ENCODE data around the gene CRIP2. TPM values are rescaled to one million over a fixed set of nuclear protein-coding genes. Genes with fewer than 3 reads are reported as not detected.

CRIP2 gene
- total and polyA plus RNA-seq, 2 of the 4 experiments (the other 2 are of a cell fraction), result 18.1 to 123 TPM

DNA sequence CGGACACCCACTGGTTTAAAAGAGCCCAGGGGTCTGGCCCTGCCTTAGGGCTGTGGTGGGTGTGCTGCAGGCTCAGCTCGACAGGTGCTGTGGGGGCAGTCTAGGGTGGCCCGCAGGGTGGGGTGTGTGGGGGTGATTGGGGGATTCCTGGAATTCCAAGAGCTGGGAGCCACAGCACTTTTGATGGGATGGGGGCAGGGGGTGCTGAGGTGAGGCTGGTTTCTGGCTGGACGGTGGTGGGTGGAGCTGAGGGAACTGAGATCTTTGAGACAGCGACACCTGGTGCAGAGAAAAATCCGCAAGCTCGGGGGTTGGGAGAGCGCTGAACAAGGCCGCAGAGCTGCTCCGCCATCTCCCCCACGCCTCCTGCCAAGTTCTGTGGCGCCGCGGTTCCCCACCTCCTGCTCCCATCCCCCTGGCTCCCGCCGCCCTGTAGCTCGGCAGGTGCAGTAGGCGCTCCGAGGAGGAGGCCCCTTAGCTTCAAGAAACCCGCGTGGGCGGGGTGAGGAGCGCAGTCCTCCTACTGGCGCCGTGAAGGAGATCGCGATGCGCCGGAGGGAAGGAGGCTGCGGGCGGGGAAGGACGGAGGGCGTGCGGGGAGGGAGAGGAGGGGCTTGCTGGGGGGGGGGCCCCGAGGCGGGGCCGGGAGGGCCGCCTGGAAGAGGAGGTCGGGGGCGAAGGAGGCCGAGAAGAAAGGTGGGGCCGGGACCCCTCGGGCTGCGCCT lies 15.1 kb downstream of the CRIP2 start:
- TF ChIP-seq, protein P1, sequence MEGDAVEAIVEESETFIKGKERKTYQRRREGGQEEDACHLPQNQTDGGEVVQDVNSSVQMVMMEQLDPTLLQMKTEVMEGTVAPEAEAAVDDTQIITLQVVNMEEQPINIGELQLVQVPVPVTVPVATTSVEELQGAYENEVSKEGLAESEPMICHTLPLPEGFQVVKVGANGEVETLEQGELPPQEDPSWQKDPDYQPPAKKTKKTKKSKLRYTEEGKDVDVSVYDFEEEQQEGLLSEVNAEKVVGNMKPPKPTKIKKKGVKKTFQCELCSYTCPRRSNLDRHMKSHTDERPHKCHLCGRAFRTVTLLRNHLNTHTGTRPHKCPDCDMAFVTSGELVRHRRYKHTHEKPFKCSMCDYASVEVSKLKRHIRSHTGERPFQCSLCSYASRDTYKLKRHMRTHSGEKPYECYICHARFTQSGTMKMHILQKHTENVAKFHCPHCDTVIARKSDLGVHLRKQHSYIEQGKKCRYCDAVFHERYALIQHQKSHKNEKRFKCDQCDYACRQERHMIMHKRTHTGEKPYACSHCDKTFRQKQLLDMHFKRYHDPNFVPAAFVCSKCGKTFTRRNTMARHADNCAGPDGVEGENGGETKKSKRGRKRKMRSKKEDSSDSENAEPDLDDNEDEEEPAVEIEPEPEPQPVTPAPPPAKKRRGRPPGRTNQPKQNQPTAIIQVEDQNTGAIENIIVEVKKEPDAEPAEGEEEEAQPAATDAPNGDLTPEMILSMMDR (conservative IDR thresholded peaks at IDR 0.05; ENCODE audit: low read depth, low read length), result peak; percentile 69
- TF ChIP-seq MAFK (IDR thresholded peaks at IDR 0.05; ENCODE audit: low read depth, low read length) (no peak), RAD21 (IDR thresholded peaks at IDR 0.05; ENCODE audit: low read length) (peak; percentile 53), RCOR1 (IDR thresholded peaks at IDR 0.05; ENCODE audit: insufficient replicate concordance, low read length) (peak; percentile 74), MAZ (IDR thresholded peaks at IDR 0.05; ENCODE audit: borderline replicate concordance, low read depth, low read length) (peak; percentile 45; the same call in 1 of the 2 replicates), SMC3 (IDR thresholded peaks at IDR 0.05; ENCODE audit: low read depth, low read length) (peak; percentile 68), MXI1 (IDR thresholded peaks at IDR 0.05; ENCODE audit: borderline replicate concordance, low read depth, low read length) (no peak), POLR2A (IDR thresholded peaks at IDR 0.05; ENCODE audit: low read depth, low read length) (no peak)
- TF ChIP-seq, protein P2, sequence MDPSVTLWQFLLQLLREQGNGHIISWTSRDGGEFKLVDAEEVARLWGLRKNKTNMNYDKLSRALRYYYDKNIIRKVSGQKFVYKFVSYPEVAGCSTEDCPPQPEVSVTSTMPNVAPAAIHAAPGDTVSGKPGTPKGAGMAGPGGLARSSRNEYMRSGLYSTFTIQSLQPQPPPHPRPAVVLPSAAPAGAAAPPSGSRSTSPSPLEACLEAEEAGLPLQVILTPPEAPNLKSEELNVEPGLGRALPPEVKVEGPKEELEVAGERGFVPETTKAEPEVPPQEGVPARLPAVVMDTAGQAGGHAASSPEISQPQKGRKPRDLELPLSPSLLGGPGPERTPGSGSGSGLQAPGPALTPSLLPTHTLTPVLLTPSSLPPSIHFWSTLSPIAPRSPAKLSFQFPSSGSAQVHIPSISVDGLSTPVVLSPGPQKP (IDR thresholded peaks at IDR 0.05; ENCODE audit: borderline replicate concordance, low read depth, low read length), result no peak
- TF ChIP-seq, protein P3, sequence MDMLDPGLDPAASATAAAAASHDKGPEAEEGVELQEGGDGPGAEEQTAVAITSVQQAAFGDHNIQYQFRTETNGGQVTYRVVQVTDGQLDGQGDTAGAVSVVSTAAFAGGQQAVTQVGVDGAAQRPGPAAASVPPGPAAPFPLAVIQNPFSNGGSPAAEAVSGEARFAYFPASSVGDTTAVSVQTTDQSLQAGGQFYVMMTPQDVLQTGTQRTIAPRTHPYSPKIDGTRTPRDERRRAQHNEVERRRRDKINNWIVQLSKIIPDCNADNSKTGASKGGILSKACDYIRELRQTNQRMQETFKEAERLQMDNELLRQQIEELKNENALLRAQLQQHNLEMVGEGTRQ (IDR thresholded peaks at IDR 0.05; ENCODE audit: low read depth, low read length), result no peak
- no peak overlapping the region for H2BK20ac ChIP-seq (ENCODE audit: low read depth, low read length)
- peak overlapping the region; percentile 7; the same call in 1 of the 2 replicates for H3K4ac ChIP-seq (ENCODE audit: low read depth, low read length)
- intact Hi-C loops (cut with micrococcal nuclease) (loop anchor here (1.0 to 5.0 kb wide), 3 partner anchors 7 to 41 kb away; partner anchors contain the start of gene TMEM121), dilution Hi-C loops (cut with HindIII; ENCODE audit: low sequenced_read_pairs, unreplicated experiment) (no loop called here), in situ Hi-C loops (cut with MboI; ENCODE audit: low sequenced_read_pairs) (no loop called here)
- peaks cover 25% of the 10 kb centered on the region; the same call in 1 of the 2 replicates for H3K27me3 ChIP-seq (ENCODE audit: control insufficient read depth, insufficient read depth, low read length)
- no peaks in the 10 kb centered on the region for H3K9me3 ChIP-seq (ENCODE audit: control insufficient read depth, insufficient read depth, low read length)
- DNase-seq (peak; percentile 76), ATAC-seq (ENCODE audit: low read depth) (peak; percentile 5)
- peak overlapping the region; percentile 35; the same call in 1 of the 2 replicates for H3K27ac ChIP-seq (ENCODE audit: insufficient read depth, low read length)
- H3K9me1 ChIP-seq (ENCODE audit: insufficient read depth, low read length), result peaks cover 6% of the 10 kb centered on the region; the same call in 1 of the 2 replicates
- 0 out of 2 replicates have a peak, but pooled peaks cover 6% of the 10 kb centered on the region for H4K20me1 ChIP-seq (ENCODE audit: insufficient read depth, low read length)
- no TSS peak for BruUV-seq (replicated peaks)
- H4K91ac ChIP-seq (ENCODE audit: insufficient read depth, low read depth, low read length), result no peak overlapping the region
- peak overlapping the region in 1 of 2 experiments; percentile 36; a peak in 1 of 4 replicates for H4K8ac ChIP-seq (ENCODE audit: low read depth in 2 of 2, low read length in 2 of 2)
- peaks cover 2% of the 10 kb centered on the region; the same call in 1 of the 2 replicates for H3K4me1 ChIP-seq (ENCODE audit: control insufficient read depth, insufficient read depth, low read length)
- no peak overlapping the region for H2AK5ac ChIP-seq (ENCODE audit: low read depth, low read length)
- no peak overlapping the region for H3K14ac ChIP-seq (replicated peaks; ENCODE audit: low read depth, low read length)
- H3K79me1 ChIP-seq (ENCODE audit: low read depth in 1 of 2, low read length in 2 of 2), result peaks cover 0 to 5% of the 10 kb centered on the region in 2 experiments; a peak in 1 of 4 replicates
- ChIA-PET CTCF (interaction anchor here (0.7 to 2.5 kb wide), 6 partner anchors 9 to 119 kb away, joined by 3 to 32 read pairs (median 4); no protein-coding TSS in a partner anchor), POLR2A (ENCODE audit: unreplicated experiment) (interaction anchor here (0.6 kb wide), 1 partner anchor 23 kb away, joined by 3 read pairs; no protein-coding TSS in a partner anchor)
- no peak overlapping the region for H3K23ac ChIP-seq (ENCODE audit: low read depth, low read length)
- no peak overlapping the region for H2BK15ac ChIP-seq (ENCODE audit: low read depth, low read length)
- H3K36me3 ChIP-seq (ENCODE audit: control insufficient read depth, insufficient read depth, low read length), result no peaks in the 10 kb centered on the region
- H3K9ac ChIP-seq (ENCODE audit: low read depth, low read length), result peak overlapping the region; percentile 37; the same call in 1 of the 2 replicates
- H3K56ac ChIP-seq (ENCODE audit: extremely low read depth, insufficient read depth, low read length), result no peak overlapping the region
- H3K4me3 ChIP-seq (ENCODE audit: insufficient read depth, low read depth, low read length), result peak overlapping the region; percentile 61
- H2AK9ac ChIP-seq (replicated peaks; ENCODE audit: low read depth, low read length, poor library complexity), result peak overlapping the region; percentile 94
- H3K4me2 ChIP-seq (ENCODE audit: low read depth, low read length), result peak overlapping the region; percentile 89
- H4K5ac ChIP-seq (ENCODE audit: low read depth, low read length), result no peak overlapping the region
- no peak overlapping the region for H3K18ac ChIP-seq (ENCODE audit: low read depth, low read length)
- H2BK5ac ChIP-seq (ENCODE audit: low read depth, low read length, poor library complexity, severe bottlenecking), result no peak overlapping the region
- WGBS, 2 experiments (ENCODE audit: extremely low coverage in 2 of 2, insufficient read length in 1 of 2), result 0% methylated on average over 2 of the region's 44 CpGs; no CpG with 5 or more reads in 1 of the 2 experiments
- H2BK120ac ChIP-seq (ENCODE audit: low read depth, low read length), result no peak overlapping the region
- peak overlapping the region; percentile 95 for H2AFZ ChIP-seq (replicated peaks; ENCODE audit: low read length, poor library complexity)
